Activated CD8-positive, alpha-beta memory T cell treated with anti-CD3 and anti-CD28 coated beads, Interleukin-2, amount 50 U/mL, for 48 hours (primary cell): ENCODE data around the gene LRP1.

Experiments
- DNase-seq: peaks from one replicate; pipeline ENCODE4 v3.0.0-alpha.2; 2020

LRP1 gene

DNA sequence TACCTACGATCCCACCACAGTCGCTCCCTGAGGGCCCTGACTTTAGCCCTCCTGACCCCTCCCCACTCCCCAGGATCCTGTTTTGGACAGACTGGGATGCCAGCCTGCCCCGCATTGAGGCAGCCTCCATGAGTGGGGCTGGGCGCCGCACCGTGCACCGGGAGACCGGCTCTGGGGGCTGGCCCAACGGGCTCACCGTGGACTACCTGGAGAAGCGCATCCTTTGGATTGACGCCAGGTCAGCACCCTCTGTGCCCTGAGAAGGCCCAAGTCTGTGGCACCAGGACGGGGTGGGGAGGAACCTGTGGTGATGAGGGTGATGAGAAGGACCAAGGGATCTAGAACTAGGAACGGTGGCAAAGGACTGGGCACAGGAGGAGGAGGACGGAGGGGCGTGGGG, 49.1 kb downstream of the LRP1 start:
- no peak for DNase-seq

DNA sequence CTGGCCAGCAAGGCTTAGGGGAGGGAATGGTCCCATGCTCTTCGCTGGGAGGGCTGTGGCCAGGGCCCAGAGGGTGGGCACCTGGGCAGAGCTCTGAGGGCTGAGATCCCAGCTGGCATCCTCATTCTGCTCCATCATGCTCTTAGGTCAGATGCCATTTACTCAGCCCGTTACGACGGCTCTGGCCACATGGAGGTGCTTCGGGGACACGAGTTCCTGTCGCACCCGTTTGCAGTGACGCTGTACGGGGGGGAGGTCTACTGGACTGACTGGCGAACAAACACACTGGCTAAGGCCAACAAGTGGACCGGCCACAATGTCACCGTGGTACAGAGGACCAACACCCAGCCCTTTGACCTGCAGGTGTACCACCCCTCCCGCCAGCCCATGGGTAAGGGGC, 49.9 kb downstream of the LRP1 start:
- no peak for DNase-seq

DNA sequence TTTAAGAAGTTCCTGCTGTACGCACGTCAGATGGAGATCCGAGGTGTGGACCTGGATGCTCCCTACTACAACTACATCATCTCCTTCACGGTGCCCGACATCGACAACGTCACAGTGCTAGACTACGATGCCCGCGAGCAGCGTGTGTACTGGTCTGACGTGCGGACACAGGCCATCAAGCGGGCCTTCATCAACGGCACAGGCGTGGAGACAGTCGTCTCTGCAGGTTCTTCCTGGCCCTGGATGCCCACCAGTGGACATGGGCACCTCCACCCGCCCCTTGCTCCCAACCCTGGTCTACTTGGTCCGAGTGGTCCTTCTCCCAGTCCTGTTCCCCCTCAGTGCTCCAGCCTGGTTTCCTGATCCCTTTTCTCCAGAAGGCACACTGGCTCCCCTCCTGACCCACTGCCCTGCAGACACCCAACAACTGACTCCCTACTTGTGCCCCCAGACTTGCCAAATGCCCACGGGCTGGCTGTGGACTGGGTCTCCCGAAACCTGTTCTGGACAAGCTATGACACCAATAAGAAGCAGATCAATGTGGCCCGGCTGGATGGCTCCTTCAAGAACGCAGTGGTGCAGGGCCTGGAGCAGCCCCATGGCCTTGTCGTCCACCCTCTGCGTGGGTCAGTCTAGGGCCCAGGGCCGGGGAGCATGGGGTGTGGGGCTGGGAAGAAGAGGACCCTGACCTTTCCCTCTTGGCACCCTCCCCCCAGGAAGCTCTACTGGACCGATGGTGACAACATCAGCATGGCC, 51.2 kb downstream of the LRP1 start:
- DNase-seq = no peak

- no peak for DNase-seq
Measured at GRCh38 chr12:57180321-57180989, 52.2 kb downstream of the LRP1 start.

- no peak for DNase-seq
Measured at GRCh38 chr12:57181072-57181471, 52.8 kb downstream of the LRP1 start.

DNA sequence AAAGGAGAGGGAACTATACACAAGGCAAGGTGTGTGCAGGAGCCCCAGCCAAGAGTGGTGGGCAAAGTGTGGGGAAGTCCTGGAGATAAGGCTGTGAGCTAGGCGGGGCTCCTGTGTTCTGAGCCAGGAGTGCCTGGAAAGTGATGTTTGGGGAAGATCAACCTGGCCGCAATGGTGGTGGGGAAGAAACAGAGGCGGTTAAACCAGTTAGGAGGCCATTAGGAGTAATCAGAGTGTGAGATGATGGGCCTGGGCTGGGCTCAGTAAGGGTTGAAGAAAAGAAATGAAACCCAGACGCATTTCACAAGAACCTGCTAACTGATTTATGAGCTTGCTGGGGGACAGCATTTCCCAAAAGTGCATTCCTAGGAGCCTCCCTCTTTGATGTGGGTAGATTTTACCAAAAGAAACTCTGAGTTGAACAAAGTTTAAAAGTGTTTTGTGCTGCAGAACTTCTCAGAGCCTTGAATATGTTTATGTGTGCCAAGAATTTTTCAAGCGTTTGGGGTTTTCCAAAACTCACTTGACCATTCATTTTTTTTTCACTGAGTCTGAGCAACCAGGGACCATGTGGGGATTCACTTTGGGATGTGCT, 53.4 kb downstream of the LRP1 start:
- no peak for DNase-seq

GRCh38 chr12:57182918-57183575, 54.8 kb downstream of the LRP1 start:
- peak; percentile 92 for DNase-seq

- no peak for DNase-seq
Measured at GRCh38 chr12:57183939-57184725, 55.8 kb downstream of the LRP1 start.

GRCh38 chr12:57185403-57185802, 57.1 kb downstream of the LRP1 start:
- no peak for DNase-seq

GRCh38 chr12:57185906-57186508, 57.7 kb downstream of the LRP1 start:
- no peak for DNase-seq

DNA sequence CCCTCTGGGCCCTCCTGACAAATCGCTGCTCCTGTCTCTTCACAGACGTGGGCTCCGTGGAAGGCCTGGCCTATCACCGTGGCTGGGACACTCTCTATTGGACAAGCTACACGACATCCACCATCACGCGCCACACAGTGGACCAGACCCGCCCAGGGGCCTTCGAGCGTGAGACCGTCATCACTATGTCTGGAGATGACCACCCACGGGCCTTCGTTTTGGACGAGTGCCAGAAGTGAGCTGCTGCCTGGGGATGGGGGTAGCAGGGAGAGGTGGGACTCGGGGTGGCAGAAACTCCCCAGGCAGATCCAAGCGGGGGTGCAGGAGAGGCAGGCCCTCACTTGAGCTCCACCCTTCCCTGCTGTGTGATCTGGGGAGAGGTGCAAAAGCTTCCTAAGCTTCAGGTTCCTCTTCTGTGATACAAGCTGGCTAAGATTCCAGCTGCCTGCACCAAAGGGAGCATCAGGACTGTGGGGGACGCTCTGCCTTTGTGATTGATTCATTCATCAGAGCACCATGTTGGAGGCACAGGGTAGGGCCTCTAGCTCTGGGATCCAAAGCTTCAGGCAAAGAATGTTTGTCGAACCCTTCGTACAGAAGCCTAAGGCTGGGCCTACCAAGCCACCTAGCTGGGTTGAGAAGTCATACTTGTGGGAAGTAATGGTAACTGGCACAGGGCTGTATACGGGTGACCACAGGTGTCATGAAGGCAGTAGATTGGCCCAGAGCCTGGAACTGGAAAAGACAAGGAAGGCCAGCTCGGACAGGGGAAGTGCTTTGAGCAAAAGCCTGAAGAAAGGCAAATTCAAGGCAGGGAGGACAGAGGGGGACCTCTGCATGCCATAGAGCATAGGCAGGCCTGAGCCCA, 59.2 kb downstream of the LRP1 start:
- DNase-seq = no peak

DNA sequence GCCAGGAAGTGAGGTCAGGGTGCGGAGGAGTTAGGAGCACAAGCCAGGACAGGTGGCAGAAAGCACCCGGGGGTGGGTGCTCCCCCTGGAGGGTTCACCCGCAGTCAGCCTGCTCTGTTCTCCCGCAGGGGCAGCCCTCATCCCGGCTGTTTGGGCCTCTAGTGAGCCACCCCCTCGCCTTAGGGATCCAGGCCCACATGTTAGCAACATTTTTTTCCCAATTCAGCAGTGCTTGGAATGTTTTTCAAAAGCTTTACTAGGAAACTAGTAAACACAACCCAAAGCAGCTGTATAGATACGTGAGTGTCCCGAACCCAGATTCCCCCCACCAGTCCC, 59.8 kb downstream of the LRP1 start:
- no peak for DNase-seq

DNA sequence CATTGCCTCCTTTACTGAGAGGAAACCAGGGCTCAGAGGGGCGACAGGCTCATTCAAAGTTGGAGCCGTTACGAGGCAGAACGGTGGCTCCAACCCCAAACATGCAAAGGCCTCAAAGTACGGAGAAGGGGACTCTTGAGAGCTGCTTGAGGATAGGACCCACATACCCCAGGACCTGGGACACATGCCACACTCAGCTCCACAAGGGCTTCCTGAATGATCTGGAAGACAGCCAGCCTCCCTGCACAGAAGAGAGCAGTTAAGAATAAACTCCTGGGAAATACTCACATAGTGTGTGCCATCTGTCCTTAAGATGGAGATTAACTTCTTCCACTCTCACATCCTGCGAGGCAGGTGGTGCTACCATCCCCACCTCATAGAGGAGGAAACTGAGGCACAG, 61.8 kb downstream of the LRP1 start:
- DNase-seq = no peak

GRCh38 chr12:57190821-57191220, 62.5 kb downstream of the LRP1 start:
- DNase-seq = no peak

DNA sequence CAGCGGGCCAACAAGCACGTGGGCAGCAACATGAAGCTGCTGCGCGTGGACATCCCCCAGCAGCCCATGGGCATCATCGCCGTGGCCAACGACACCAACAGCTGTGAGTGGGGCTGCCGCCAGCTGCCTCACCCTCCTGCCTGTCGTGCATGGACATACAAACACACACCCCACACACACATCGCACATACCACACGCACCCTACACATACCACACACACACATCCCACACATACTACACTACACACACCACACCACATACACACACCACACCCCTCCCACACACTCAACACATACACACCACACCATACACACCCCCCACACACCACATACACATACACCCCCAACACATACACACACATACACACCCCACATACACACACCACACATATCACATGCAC, 63.1 kb downstream of the LRP1 start:
- DNase-seq = no peak

DNA sequence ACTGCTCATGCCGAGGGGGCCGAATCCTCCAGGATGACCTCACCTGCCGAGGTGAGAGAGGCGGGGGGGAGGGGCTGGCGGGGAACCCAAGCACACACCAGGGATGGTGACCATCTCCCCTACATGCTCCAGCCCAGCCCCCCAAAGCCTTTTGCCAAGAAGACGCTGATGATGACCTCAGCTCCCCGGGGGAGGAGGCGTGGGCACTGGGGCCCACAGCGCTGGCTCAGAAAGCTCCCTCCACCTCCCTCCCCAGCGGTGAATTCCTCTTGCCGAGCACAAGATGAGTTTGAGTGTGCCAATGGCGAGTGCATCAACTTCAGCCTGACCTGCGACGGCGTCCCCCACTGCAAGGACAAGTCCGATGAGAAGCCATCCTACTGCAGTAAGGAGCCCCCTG, 64.6 kb downstream of the LRP1 start:
- no peak for DNase-seq

DNA sequence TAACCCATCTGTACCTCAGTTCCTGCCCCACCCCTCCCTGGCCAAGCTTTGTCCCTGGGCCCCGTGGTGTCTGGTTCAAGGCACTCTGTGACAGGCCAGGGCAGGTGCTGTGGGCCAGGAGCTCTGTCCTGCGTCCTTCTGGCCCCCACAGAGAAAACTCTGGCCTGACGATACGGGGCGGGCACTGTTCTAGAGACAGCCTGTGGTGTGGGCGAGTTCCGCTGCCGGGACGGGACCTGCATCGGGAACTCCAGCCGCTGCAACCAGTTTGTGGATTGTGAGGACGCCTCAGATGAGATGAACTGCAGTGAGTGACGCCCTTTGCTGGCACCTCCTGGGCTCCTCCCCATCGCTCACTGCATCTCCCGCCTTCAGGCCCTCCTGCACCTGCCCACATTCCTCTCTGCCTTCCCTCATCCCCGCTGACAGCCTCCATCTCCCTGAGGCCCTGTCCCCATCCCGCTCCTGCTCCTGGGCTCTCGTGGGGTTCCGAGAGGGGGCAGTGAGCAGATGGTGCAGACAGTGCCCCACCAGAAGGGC, 65.5 kb downstream of the LRP1 start:
- DNase-seq = no peak

GRCh38 chr12:57194253-57194652, 66.0 kb downstream of the LRP1 start:
- DNase-seq = no peak

DNA sequence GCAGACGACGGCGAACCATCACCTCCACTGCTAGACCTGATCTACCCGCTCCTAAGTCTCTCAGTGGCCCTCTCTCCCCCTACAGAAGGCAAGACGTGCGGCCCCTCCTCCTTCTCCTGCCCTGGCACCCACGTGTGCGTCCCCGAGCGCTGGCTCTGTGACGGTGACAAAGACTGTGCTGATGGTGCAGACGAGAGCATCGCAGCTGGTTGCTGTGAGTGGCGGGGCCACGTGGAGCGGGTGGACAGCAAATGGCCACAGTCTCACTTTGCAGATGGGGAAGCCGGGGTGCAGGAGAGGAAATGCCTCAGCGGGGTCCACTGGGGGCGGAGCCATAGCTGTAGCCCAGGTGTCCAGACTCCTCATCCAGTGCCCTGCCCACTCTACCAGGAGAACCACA, 66.9 kb downstream of the LRP1 start:
- DNase-seq = no peak

GRCh38 chr12:57195611-57196371, 67.5 kb downstream of the LRP1 start:
- DNase-seq = no peak

- no peak for DNase-seq
Measured at GRCh38 chr12:57196439-57196838, 68.2 kb downstream of the LRP1 start.
